Large intestine (tissue), 3 donors: ENCODE results near the gene CSAG1. TPM values are rescaled to one million over a fixed set of nuclear protein-coding genes. Genes with fewer than 3 reads are reported as not detected.
"Not testable (repeated sequence)": the region's sequence is repeated elsewhere in the genome, so short reads cannot be mapped to it uniquely, and the experiment has no call there.

Experiments used
- DNase-seq, 2 donors: peaks; one replicate each; pipeline versions ENCODE4 v3.0.0 to v3.0.0-alpha.2; 2013
- H3K27ac ChIP-seq: one replicate; pipeline ENCODE4 v1.5.1; 2013; ENCODE audit warnings: low read length
- H3K27me3 ChIP-seq: 2 replicates; pipeline ENCODE4 v1.6.1; 2013; ENCODE audit warnings: low read length; ENCODE audit not compliant: control insufficient read depth, insufficient read depth
- H3K36me3 ChIP-seq: 2 replicates; pipeline ENCODE4 v1.6.1; 2013; ENCODE audit warnings: low read length; ENCODE audit not compliant: control insufficient read depth, insufficient read depth
- H3K4me1 ChIP-seq: one replicate; pipeline ENCODE4 v1.6.1; 2013; ENCODE audit warnings: low read length; ENCODE audit not compliant: control insufficient read depth, insufficient read depth
- H3K4me3 ChIP-seq: one replicate; pipeline ENCODE4 v1.5.1; 2013; ENCODE audit warnings: low read length
- H3K9me3 ChIP-seq: one replicate; pipeline ENCODE4 v1.6.1; 2013; ENCODE audit warnings: mild to moderate bottlenecking, low read depth, low read length, moderate library complexity; ENCODE audit not compliant: control insufficient read depth
- WGBS: methylation state at CpG from one replicate; pipeline ENCODE4 v1.1.5; 2013; ENCODE audit warnings: low lambda C conversion rate; ENCODE audit not compliant: insufficient coverage; 5-methylcytosine and 5-hydroxymethylcytosine counted together
- polyA plus RNA-seq: library from polyadenylated mRNA; unstranded; fragments of 120-200 nt; gene quantifications from one replicate; pipeline ENCODE4 v1.2.1, GENCODE V29; 2013

CSAG1 gene
- polyA plus RNA-seq, 1 donor = not detected

DNA sequence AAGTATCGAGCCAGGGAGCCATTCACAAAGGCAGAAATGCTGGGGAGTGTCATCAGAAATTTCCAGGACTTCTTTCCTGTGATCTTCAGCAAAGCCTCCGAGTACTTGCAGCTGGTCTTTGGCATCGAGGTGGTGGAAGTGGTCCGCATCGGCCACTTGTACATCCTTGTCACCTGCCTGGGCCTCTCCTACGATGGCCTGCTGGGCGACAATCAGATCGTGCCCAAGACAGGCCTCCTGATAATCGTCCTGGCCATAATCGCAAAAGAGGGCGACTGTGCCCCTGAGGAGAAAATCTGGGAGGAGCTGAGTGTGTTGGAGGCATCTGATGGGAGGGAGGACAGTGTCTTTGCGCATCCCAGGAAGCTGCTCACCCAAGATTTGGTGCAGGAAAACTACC, 3.0 kb upstream of the CSAG1 start:
- not testable (repeated sequence) for H3K27ac ChIP-seq, H3K27me3 ChIP-seq, H3K9me3 ChIP-seq, DNase-seq, H3K4me3 ChIP-seq, H3K36me3 ChIP-seq, H3K4me1 ChIP-seq
- WGBS = no CpG with 5 or more reads among the region's 12 CpGs

GRCh38 chrX:152735860-152736511, 2.5 kb upstream of the CSAG1 start:
- Histone ChIP-seq H3K9me3 (no peaks in the 10 kb centered on the region), H3K36me3 (no peaks in the 10 kb centered on the region), H3K27me3 (no peaks in the 10 kb centered on the region), H3K4me3 (no peak overlapping the region), H3K4me1 (no peaks in the 10 kb centered on the region), H3K27ac (no peak overlapping the region)
- DNase-seq = no peak
- no CpG with 5 or more reads among the region's 12 CpGs for WGBS

GRCh38 chrX:152735101-152735500, 1.6 kb upstream of the CSAG1 start:
- no peaks in the 10 kb centered on the region for H3K36me3 ChIP-seq
- H3K9me3 ChIP-seq = no peaks in the 10 kb centered on the region
- no peaks in the 10 kb centered on the region for H3K27me3 ChIP-seq
- no peak for DNase-seq
- H3K4me3 ChIP-seq = no peak overlapping the region
- no CpG with 5 or more reads among the region's 2 CpGs for WGBS
- no peaks in the 10 kb centered on the region for H3K4me1 ChIP-seq
- no peak overlapping the region for H3K27ac ChIP-seq

DNA sequence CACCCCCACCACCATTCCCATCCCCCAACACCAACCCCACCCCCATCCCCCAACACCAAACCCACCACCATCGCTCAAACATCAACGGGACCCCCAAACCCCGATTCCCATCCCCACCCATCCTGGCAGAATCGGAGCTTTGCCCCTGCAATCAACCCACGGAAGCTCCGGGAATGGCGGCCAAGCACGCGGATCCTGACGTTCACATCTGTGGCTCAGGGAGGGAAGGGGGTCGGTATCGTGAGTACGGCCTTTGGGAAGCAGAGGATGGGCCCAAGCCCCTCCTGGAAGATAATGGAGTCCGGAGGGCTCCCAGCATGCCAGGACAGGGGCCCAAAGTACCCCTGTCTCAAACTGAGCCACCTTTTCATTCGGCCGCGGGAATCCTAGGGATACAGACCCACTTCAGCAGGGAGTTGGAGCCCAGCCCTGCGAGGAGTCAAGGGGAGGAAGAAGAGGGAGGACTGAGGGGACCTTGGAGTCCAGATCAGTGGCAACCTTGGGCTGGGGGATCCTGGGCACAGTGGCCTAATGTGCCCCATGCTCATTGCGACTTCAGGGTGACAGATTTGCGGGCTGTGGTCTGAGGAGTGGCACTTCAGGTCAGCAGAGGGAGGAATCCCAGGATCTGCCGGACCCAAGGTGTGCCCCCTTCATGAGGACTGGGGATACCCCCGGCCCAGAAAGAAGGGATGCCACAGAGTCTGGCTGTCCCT, 780 bp upstream of the CSAG1 start:
- H3K9me3 ChIP-seq, H3K36me3 ChIP-seq, H3K27ac ChIP-seq, DNase-seq, H3K4me1 ChIP-seq, H3K27me3 ChIP-seq, H3K4me3 ChIP-seq: not testable (repeated sequence)
- no CpG with 5 or more reads among the region's 22 CpGs for WGBS

DNA sequence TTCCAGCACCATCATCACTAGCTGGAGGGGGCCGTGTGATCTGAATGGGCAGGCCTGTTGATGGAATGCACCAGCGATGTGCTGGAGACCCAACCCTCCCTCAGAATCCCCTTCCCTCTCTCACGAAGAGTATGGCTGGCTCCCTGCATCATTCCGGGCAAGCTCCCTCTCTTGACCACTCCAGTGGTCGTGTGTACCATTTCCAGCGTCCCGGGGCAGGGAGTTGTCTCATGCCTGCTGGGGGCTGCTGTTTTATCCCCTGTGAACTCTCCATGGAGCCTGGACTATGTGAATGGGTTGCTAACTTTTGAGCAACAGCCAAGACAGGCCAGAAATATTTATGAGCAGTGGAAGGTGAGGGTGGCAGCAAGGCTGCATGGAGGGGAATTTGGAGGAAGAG, 8.1 kb downstream of the CSAG1 start:
- H3K4me1 ChIP-seq = no peaks in the 10 kb centered on the region
- H3K4me3 ChIP-seq = no peak overlapping the region
- WGBS = no CpG with 5 or more reads among the region's 7 CpGs
- no peak for DNase-seq
- no peaks in the 10 kb centered on the region for H3K9me3 ChIP-seq
- H3K27ac ChIP-seq = no peak overlapping the region
- H3K36me3 ChIP-seq = no peaks in the 10 kb centered on the region
- no peaks in the 10 kb centered on the region for H3K27me3 ChIP-seq

DNA sequence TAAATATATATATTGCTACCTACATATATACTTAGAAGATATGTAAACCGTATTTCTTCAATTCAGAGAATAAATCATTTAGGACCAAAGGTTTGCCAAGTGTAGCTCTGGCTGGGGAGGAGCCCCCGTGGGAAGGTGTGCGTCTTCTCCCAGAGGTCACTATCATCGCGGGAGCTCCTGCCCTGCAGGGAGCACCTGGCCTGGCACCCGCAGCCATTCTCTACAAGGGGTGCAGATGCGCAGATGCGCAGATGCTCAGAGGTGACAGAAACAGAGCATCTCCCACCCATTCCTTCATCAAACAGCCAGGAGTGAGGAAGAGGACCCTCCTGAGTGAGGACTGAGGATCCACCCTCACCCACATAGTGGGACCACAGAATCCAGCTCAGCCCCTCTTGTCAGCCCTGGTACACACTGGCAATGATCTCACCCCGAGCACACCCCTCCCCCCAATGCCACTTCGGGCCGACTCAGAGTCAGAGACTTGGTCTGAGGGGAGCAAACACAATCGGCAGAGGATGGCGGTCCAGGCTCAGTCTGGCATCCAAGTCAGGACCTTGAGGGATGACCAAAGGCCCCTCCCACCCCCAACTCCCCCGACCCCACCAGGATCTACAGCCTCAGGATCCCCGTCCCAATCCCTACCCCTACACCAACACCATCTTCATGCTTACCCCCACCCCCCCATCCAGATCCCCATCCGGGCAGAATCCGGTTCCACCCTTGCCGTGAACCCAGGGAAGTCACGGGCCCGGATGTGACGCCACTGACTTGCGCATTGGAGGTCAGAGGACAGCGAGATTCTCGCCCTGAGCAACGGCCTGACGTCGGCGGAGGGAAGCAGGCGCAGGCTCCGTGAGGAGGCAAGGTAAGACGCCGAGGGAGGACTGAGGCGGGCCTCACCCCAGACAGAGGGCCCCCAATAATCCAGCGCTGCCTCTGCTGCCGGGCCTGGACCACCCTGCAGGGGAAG, 19.4 kb downstream of the CSAG1 start, which contains the start of gene MAGEA2B:
Gene MAGEA2B, plus strand, starts transcription at position 814 of the 973 bp plus-strand sequence. CDS start 2,479 bp downstream, outside the sequence.
- not testable (repeated sequence) for DNase-seq, H3K4me3 ChIP-seq, H3K36me3 ChIP-seq, H3K27me3 ChIP-seq, H3K4me1 ChIP-seq, H3K9me3 ChIP-seq, H3K27ac ChIP-seq
- WGBS = no CpG with 5 or more reads among the region's 35 CpGs

DNA sequence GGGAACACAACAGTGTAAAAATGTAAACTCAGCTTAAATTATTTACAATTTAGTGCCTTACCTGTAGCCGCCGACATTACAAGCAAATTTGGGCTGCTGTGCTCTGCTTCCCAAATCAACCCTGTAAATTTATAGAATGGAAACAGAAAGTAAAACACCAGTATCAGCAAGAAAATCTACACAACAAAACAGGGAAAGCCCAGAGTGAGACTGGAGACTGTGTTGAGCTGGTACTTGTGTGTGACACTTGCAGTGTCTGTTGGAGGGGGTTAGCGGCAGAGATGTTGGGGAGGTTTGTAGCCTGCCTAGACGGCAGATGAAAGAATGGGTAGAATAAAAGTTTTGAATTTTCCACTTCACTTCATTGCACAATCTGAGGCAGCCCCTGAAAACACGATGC, 20.3 kb downstream of the CSAG1 start:
- H3K27me3 ChIP-seq, DNase-seq: not testable (repeated sequence)
- no CpG with 5 or more reads among the region's 5 CpGs for WGBS

GRCh38 chrX:152709173-152709572, 24.3 kb downstream of the CSAG1 start, which contains the start of gene CSAG2:
TSS of gene CSAG2 (minus strand) at chrX:152709273. CDS start at chrX:152709112, 161 bp downstream.
- H3K4me1 ChIP-seq, H3K27me3 ChIP-seq, H3K4me3 ChIP-seq, DNase-seq, H3K27ac ChIP-seq, H3K36me3 ChIP-seq, H3K9me3 ChIP-seq: not testable (repeated sequence)
- WGBS = no CpG with 5 or more reads among the region's 2 CpGs

More for the DNA sequence above, 20.3 kb downstream of the CSAG1 start:
- H3K36me3 ChIP-seq, H3K4me1 ChIP-seq, H3K27ac ChIP-seq, H3K4me3 ChIP-seq, H3K9me3 ChIP-seq: not testable (repeated sequence)

GRCh38 chrX:152706500-152706899, 27.0 kb downstream of the CSAG1 start:
- not testable (repeated sequence) for H3K4me1 ChIP-seq, H3K9me3 ChIP-seq, H3K4me3 ChIP-seq, H3K36me3 ChIP-seq, H3K27me3 ChIP-seq, DNase-seq, H3K27ac ChIP-seq
- WGBS = no CpG with 5 or more reads among the region's 7 CpGs

DNA sequence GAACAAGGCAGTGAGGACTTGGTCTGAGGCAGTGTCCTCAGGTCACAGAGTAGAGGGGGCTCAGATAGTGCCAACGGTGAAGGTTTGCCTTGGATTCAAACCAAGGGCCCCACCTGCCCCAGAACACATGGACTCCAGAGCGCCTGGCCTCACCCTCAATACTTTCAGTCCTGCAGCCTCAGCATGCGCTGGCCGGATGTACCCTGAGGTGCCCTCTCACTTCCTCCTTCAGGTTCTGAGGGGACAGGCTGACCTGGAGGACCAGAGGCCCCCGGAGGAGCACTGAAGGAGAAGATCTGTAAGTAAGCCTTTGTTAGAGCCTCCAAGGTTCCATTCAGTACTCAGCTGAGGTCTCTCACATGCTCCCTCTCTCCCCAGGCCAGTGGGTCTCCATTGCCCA, 33.1 kb downstream of the CSAG1 start:
- H3K27ac ChIP-seq, H3K36me3 ChIP-seq, H3K4me1 ChIP-seq, H3K27me3 ChIP-seq, H3K4me3 ChIP-seq, DNase-seq, H3K9me3 ChIP-seq: not testable (repeated sequence)
- WGBS = no CpG with 5 or more reads among the region's 5 CpGs
